Loucy (cell line): ENCODE measurements around the gene TMEM179.

Source experiments
- EZH2phosphoT487 ChIP-seq: fragments of 200-600 bp; IDR thresholded peaks from 2 replicates; pipeline ENCODE4 v1.6.1; 2018; ENCODE audit warnings: antibody characterized with exemption, mild to moderate bottlenecking, moderate library complexity, borderline replicate concordance
- TF ChIP-seq, protein P1 (sequence below): fragments of 200-600 bp; sonication (generic); conservative IDR thresholded peaks from 2 replicates; pipeline ENCODE4 v1.5.1; 2014; ENCODE audit warnings: mild to moderate bottlenecking, antibody characterized with exemption, low read length

GRCh38 chr14:104559028-104559803 lies 45.4 kb downstream of the TMEM179 start:
- TF ChIP-seq, protein P1, sequence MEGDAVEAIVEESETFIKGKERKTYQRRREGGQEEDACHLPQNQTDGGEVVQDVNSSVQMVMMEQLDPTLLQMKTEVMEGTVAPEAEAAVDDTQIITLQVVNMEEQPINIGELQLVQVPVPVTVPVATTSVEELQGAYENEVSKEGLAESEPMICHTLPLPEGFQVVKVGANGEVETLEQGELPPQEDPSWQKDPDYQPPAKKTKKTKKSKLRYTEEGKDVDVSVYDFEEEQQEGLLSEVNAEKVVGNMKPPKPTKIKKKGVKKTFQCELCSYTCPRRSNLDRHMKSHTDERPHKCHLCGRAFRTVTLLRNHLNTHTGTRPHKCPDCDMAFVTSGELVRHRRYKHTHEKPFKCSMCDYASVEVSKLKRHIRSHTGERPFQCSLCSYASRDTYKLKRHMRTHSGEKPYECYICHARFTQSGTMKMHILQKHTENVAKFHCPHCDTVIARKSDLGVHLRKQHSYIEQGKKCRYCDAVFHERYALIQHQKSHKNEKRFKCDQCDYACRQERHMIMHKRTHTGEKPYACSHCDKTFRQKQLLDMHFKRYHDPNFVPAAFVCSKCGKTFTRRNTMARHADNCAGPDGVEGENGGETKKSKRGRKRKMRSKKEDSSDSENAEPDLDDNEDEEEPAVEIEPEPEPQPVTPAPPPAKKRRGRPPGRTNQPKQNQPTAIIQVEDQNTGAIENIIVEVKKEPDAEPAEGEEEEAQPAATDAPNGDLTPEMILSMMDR: no peak
- no peak for TF ChIP-seq EZH2phosphoT487
